GM12875 (cell line): ENCODE results near the gene SMARCA4.

Experiments
- H3K4me3 ChIP-seq: one replicate; pipeline ENCODE4 v1.5.1; 2011; ENCODE audit warnings: low read depth, low read length, control low read depth
- CTCF ChIP-seq: IDR thresholded peaks from 2 replicates; pipeline ENCODE4 v1.5.1; 2011; ENCODE audit warnings: low read depth, mild to moderate bottlenecking, control low read depth, inconsistent platforms, low read length, moderate library complexity, borderline replicate concordance; ENCODE audit not compliant: insufficient read depth

The SMARCA4 gene

GRCh38 chr19:11088506-11089253 is 127.8 kb downstream of the SMARCA4 start:
- no peak for TF ChIP-seq CTCF
- peak overlapping the region; percentile 72 for H3K4me3 ChIP-seq

GRCh38 chr19:11089254-11090013 is 128.6 kb downstream of the SMARCA4 start, which contains the start of gene LDLR:
Gene LDLR, plus strand, starts transcription at chr19:11089463. Its CDS starts 86 bp downstream, at chr19:11089549.
- TF ChIP-seq CTCF: no peak
- H3K4me3 ChIP-seq: peak within 1 kb of the TSS; percentile 72

GRCh38 chr19:11090014-11090263 is 129.1 kb downstream of the SMARCA4 start:
- H3K4me3 ChIP-seq: peak overlapping the region; percentile 72

GRCh38 chr19:11090264-11090996 is 129.6 kb downstream of the SMARCA4 start:
- TF ChIP-seq CTCF: 0 out of 2 replicates have a peak, but pooled peaks have one; percentile 2
- H3K4me3 ChIP-seq: peak overlapping the region; percentile 85

- TF ChIP-seq CTCF: no peak
- peak overlapping the region; percentile 85 for H3K4me3 ChIP-seq
Measured at GRCh38 chr19:11090997-11091702, 130.3 kb downstream of the SMARCA4 start.

GRCh38 chr19:11091703-11092153 is 130.9 kb downstream of the SMARCA4 start:
- H3K4me3 ChIP-seq: peak overlapping the region; percentile 85
- TF ChIP-seq CTCF: no peak

- no peak for TF ChIP-seq CTCF
- no peak overlapping the region for H3K4me3 ChIP-seq
Measured at GRCh38 chr19:11092181-11092538, 131.3 kb downstream of the SMARCA4 start.
